Fibroblast of skin of back (primary cell): Measurements from ENCODE around the gene CACNA1E.
"Not testable (repeated sequence)": the region's sequence is repeated elsewhere in the genome, so short reads cannot be mapped to it uniquely, and the experiment has no call there.

Experiments
- DNase-seq: peaks from one replicate; pipeline ENCODE4 v3.0.0-alpha.2; 2013

CACNA1E gene

GRCh38 chr1:181818459-181818858 is 335.1 kb downstream of the CACNA1E start:
- no peak for DNase-seq

GRCh38 chr1:181818943-181819342 is 335.6 kb downstream of the CACNA1E start:
- no peak for DNase-seq

GRCh38 chr1:181821701-181822100 is 338.4 kb downstream of the CACNA1E start:
- DNase-seq: no peak

GRCh38 chr1:181832173-181832880 is 349.0 kb downstream of the CACNA1E start:
- DNase-seq: not testable (repeated sequence)

GRCh38 chr1:181846001-181846645 is 362.8 kb downstream of the CACNA1E start:
- DNase-seq: no peak

- no peak for DNase-seq
Measured at GRCh38 chr1:181846681-181847080, 363.4 kb downstream of the CACNA1E start.

GRCh38 chr1:181849071-181849470 is 365.8 kb downstream of the CACNA1E start:
- no peak for DNase-seq

GRCh38 chr1:181854212-181854611 is 370.9 kb downstream of the CACNA1E start:
- DNase-seq: not testable (repeated sequence)

GRCh38 chr1:181855380-181855779 is 372.1 kb downstream of the CACNA1E start:
- no peak for DNase-seq
